OCI-LY1 (cell line): ENCODE data around the gene DRC3.

ENCODE experiments used
- EZH2 ChIP-seq: fragments of 200-600 bp; sonication (generic), shearing (Covaris generic); IDR thresholded peaks from 2 replicates; pipeline ENCODE4 v1.8.0; 2017; ENCODE audit warnings: borderline replicate concordance, mixed run types, mild to moderate bottlenecking, antibody characterized with exemption, low read length, moderate library complexity, mixed read lengths
- TF ChIP-seq, protein P1 (sequence below): fragments of 200-600 bp; sonication (generic), shearing (Covaris generic); IDR thresholded peaks from 2 replicates; pipeline ENCODE4 v1.5.1; 2017; ENCODE audit warnings: mild to moderate bottlenecking, antibody characterized with exemption, low read length, moderate library complexity, mixed read lengths

DNA sequence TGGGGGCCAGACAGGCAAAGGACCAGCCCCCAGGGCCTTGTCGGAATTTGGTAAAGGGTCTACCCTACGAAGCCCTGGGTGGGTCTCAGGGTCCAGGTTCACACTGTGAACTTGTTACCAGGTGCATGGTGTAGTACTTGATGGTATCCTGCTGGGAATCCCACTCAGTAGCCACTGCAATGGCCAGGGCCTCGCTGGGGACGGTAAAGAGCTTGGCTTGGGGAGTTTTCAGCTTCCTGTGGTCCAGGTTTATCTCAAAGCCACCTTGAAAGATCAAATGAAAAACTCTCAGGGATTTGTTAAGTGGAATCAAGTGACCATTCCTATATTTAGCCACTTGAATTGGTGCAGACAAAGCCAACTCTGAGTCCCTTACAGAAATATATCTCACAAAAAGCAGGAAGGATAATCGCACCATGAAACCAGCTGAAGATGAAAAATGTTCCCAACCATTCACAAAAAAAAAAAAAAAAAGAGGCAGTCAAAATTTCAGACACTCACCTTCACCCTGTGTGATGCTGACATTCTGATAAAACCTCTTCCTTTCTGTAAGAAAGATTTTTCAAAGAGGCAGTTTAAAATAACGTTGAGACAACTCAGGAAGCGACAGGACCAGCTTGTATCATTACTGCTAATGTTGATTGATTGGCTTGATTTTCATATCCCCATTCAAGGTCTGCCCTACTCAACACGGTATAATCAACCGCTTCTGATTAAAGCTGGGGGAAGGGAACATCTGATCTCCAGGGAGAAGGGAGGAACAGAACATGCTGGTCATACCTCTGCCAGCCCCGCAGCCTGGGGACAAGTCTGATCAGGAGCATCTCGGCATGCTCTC lies 55.7 kb downstream of the DRC3 start:
- TF ChIP-seq, protein P1, sequence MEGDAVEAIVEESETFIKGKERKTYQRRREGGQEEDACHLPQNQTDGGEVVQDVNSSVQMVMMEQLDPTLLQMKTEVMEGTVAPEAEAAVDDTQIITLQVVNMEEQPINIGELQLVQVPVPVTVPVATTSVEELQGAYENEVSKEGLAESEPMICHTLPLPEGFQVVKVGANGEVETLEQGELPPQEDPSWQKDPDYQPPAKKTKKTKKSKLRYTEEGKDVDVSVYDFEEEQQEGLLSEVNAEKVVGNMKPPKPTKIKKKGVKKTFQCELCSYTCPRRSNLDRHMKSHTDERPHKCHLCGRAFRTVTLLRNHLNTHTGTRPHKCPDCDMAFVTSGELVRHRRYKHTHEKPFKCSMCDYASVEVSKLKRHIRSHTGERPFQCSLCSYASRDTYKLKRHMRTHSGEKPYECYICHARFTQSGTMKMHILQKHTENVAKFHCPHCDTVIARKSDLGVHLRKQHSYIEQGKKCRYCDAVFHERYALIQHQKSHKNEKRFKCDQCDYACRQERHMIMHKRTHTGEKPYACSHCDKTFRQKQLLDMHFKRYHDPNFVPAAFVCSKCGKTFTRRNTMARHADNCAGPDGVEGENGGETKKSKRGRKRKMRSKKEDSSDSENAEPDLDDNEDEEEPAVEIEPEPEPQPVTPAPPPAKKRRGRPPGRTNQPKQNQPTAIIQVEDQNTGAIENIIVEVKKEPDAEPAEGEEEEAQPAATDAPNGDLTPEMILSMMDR, result no peak
- TF ChIP-seq EZH2, result no peak
